DMS153 treated with DMSO at 0.1 percent for 48 hours (cell line): Measurements from ENCODE around the gene CDX2.
"Not testable (repeated sequence)": the region's sequence is repeated elsewhere in the genome, so short reads cannot be mapped to it uniquely, and the experiment has no call there.

ENCODE experiments used
- DNase-seq: peaks from one replicate; lab custom pipeline; 2025; ENCODE audit not compliant: unreplicated experiment; lab: John Stamatoyannopoulos, UW

Gene CDX2

GRCh38 chr13:27969082-27969865, at the start of gene CDX2:
TSS of gene CDX2 (minus strand) at chr13:27969315. CDS start at chr13:27969006, 309 bp downstream.
- DNase-seq = no peak

GRCh38 chr13:28014301-28014700, 45.2 kb upstream of the CDX2 start:
- DNase-seq = no peak

- no peak for DNase-seq
Measured at GRCh38 chr13:28013482-28013881, 44.4 kb upstream of the CDX2 start.

- no peak for DNase-seq
Measured at GRCh38 chr13:28012896-28013295, 43.8 kb upstream of the CDX2 start.

GRCh38 chr13:28012383-28012782, 43.3 kb upstream of the CDX2 start:
- no peak for DNase-seq

GRCh38 chr13:28010046-28010445, 40.9 kb upstream of the CDX2 start:
- no peak for DNase-seq

GRCh38 chr13:28005016-28005415, 35.9 kb upstream of the CDX2 start:
- not testable (repeated sequence) for DNase-seq

GRCh38 chr13:28002886-28003698, 34.0 kb upstream of the CDX2 start:
- no peak for DNase-seq

GRCh38 chr13:28001837-28002473, 32.8 kb upstream of the CDX2 start:
- no peak for DNase-seq

GRCh38 chr13:28001049-28001448, 31.9 kb upstream of the CDX2 start:
- no peak for DNase-seq

GRCh38 chr13:28000567-28000966, 31.5 kb upstream of the CDX2 start:
- no peak for DNase-seq

- no peak for DNase-seq
Measured at GRCh38 chr13:27997904-27998522, 28.9 kb upstream of the CDX2 start.

- DNase-seq = no peak
Measured at GRCh38 chr13:27991881-27992280, 22.8 kb upstream of the CDX2 start.

GRCh38 chr13:27988520-27988919, 19.4 kb upstream of the CDX2 start, which contains the start of gene URAD:
TSS of gene URAD (minus strand) at chr13:27988693. CDS start at chr13:27988637, 56 bp downstream.
- DNase-seq = no peak

GRCh38 chr13:27985600-27985999, 16.5 kb upstream of the CDX2 start:
- no peak for DNase-seq

GRCh38 chr13:27982361-27982760, 13.2 kb upstream of the CDX2 start:
- no peak for DNase-seq

- no peak for DNase-seq
Measured at GRCh38 chr13:27981006-27981708, 12.0 kb upstream of the CDX2 start.

GRCh38 chr13:27980280-27980998, 11.3 kb upstream of the CDX2 start:
- no peak for DNase-seq

- DNase-seq = no peak
Measured at GRCh38 chr13:27979765-27980279, 10.7 kb upstream of the CDX2 start.
